ENCODE results near the gene GRHL1. TPM values are rescaled to one million over a fixed set of nuclear protein-coding genes. Genes with fewer than 3 reads are reported as not detected.

Gene GRHL1
- total RNA-seq, 1 experiment from 2014 or later, result 2.7 TPM

- no peak overlapping the region for H3K4me3 Mint-ChIP-seq
- ChIA-PET CTCF (no interaction called here), POLR2A (no interaction called here)
- H3K27ac Mint-ChIP-seq, result no peak overlapping the region
- no peaks in the 10 kb centered on the region for H3K4me1 Mint-ChIP-seq
- no peaks in the 10 kb centered on the region for H3K27me3 Mint-ChIP-seq (ENCODE audit: low read depth)
- DNase-seq (ENCODE audit: low spot score), result no peak
- TF ChIP-seq ZSCAN18 (CRISPR knock-in tag; IDR thresholded peaks at IDR 0.05) (no peak), ZBTB43 (CRISPR knock-in tag; IDR thresholded peaks at IDR 0.05) (no peak), SMAD3 (CRISPR knock-in tag; IDR thresholded peaks at IDR 0.05; ENCODE audit: borderline replicate concordance) (no peak), ZNF281 (CRISPR knock-in tag; IDR thresholded peaks at IDR 0.05) (no peak), ARID4B (CRISPR knock-in tag; IDR thresholded peaks at IDR 0.05; ENCODE audit: borderline replicate concordance) (no peak), ZNF138 (CRISPR knock-in tag; conservative IDR thresholded peaks at IDR 0.05) (no peak), EMX1 (CRISPR knock-in tag; IDR thresholded peaks at IDR 0.05) (no peak), OVOL2 (CRISPR knock-in tag; IDR thresholded peaks at IDR 0.05; ENCODE audit: borderline replicate concordance) (no peak), NR2C2 (CRISPR knock-in tag; IDR thresholded peaks at IDR 0.05) (no peak), CREM (CRISPR knock-in tag; IDR thresholded peaks at IDR 0.05) (no peak), GABPB1 (CRISPR knock-in tag; IDR thresholded peaks at IDR 0.05) (no peak), TP53 (CRISPR knock-in tag; IDR thresholded peaks at IDR 0.05) (no peak)
- H3K36me3 Mint-ChIP-seq, result peaks cover 17% of the 10 kb centered on the region
- no peaks in the 10 kb centered on the region for H3K9me3 Mint-ChIP-seq
- ATAC-seq, result no peak
Measured at GRCh38 chr2:9914384-9915065, 37.0 kb upstream of the GRHL1 start.

GRCh38 chr2:9918275-9918674 lies 33.2 kb upstream of the GRHL1 start:
- no peak overlapping the region for H3K27ac Mint-ChIP-seq
- POLR2A ChIA-PET, result no interaction called here
- no peak overlapping the region for H3K4me3 Mint-ChIP-seq
- no peaks in the 10 kb centered on the region for H3K9me3 Mint-ChIP-seq
- ATAC-seq (no peak), DNase-seq (ENCODE audit: low spot score) (no peak)
- peaks cover 17% of the 10 kb centered on the region for H3K36me3 Mint-ChIP-seq
- CTCF ChIA-PET, result no interaction called here
- H3K27me3 Mint-ChIP-seq (ENCODE audit: low read depth), result no peaks in the 10 kb centered on the region
- H3K4me1 Mint-ChIP-seq, result no peaks in the 10 kb centered on the region
- no peak for TF ChIP-seq E2F1 (CRISPR knock-in tag; IDR thresholded peaks at IDR 0.05)
- TF ChIP-seq SMAD4 (CRISPR knock-in tag; IDR thresholded peaks at IDR 0.05), result no peak
- TF ChIP-seq NR1H2 (CRISPR knock-in tag; IDR thresholded peaks at IDR 0.05), result no peak
- no peak for TF ChIP-seq AFF4 (CRISPR knock-in tag; IDR thresholded peaks at IDR 0.05; ENCODE audit: borderline replicate concordance)
- TF ChIP-seq ZNF219 (CRISPR knock-in tag; IDR thresholded peaks at IDR 0.05; ENCODE audit: borderline replicate concordance), result no peak
- no peak for TF ChIP-seq ZNF671 (CRISPR knock-in tag; IDR thresholded peaks at IDR 0.05)
- no peak for TF ChIP-seq ZNF317 (CRISPR knock-in tag; IDR thresholded peaks at IDR 0.05; ENCODE audit: borderline replicate concordance, low read depth)
- TF ChIP-seq FOXJ3 (CRISPR knock-in tag; IDR thresholded peaks at IDR 0.05; ENCODE audit: borderline replicate concordance), result no peak
